HepG2 (cell line): ENCODE measurements around the gene TNFAIP8L1.

Experiments
- KLF15 ChIP-seq: sonication (generic); formaldehyde crosslinking; IDR thresholded peaks from 2 replicates; pipeline ENCODE4 v1.8.1; 2023; ENCODE audit warnings: borderline replicate concordance, mild to moderate bottlenecking, inconsistent platforms, missing genetic modification reagents, mixed read lengths
- PBX3 ChIP-seq: sonication (generic); formaldehyde crosslinking; IDR thresholded peaks from 2 replicates; pipeline ENCODE4 v1.8.1; 2023; ENCODE audit warnings: missing genetic modification reagents, inconsistent platforms, borderline replicate concordance
- ZBTB49 ChIP-seq: sonication (generic); formaldehyde crosslinking; IDR thresholded peaks from 2 replicates; pipeline ENCODE4 v1.4.0; 2020; ENCODE audit warnings: missing genetic modification reagents, borderline replicate concordance
- TF ChIP-seq, protein P1 (sequence below), 2 experiments: IDR thresholded peaks; 2 replicates each; pipeline ENCODE4 v1.6.1; 2011 to 2012; ENCODE audit warnings: low read length in 2 of 2, borderline replicate concordance in 1 of 2, low read depth in 1 of 2, mild to moderate bottlenecking in 1 of 2, moderate library complexity in 1 of 2
- TF ChIP-seq, protein P2 (sequence below): sonication (generic); formaldehyde crosslinking; IDR thresholded peaks from 2 replicates; pipeline ENCODE4 v1.5.0; 2020; ENCODE audit warnings: mild to moderate bottlenecking, missing genetic modification reagents, moderate library complexity

DNA sequence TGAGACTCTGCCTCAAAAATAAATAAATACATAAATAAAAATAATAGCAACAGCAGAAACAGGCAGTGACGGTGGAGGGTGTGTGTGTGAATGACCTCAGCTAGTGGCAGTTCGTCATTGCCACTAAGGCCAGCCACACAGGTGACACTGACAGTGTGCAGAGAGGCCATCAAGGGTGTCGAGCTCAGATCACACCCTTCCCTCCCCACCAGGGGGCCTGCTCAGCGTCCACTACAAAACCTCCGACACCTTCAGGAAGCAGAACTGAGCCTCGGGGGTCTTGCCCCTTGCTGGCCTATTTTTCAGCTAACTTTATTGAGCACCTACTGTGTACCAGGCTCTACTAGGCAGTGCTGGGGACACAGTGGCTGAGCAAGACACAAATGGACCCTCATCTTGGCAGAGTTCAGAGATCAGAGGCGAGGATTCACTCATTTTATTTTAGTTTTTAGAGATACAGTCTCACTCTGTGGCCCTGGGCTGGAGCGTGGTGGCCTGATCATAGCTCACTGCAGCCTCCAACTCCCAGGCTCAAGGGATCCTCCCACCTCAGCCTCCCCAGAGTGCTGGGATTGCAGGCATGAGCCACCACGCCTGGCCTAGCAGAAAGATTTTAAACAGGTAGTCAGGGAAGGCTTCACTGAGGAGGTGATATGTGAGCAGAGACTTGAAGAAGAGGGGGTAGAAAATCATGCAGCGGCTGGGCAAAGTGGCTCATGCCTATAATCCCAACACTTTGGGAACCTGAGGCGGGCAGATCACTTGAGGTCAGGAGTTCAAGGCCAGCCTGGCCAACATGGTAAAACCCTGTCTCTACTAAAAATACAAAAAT is 49.5 kb upstream of the TNFAIP8L1 start:
- no peak for TF ChIP-seq PBX3 (CRISPR knock-in tag)
- TF ChIP-seq ZBTB49 (CRISPR knock-in tag), result no peak
- TF ChIP-seq, protein P1, sequence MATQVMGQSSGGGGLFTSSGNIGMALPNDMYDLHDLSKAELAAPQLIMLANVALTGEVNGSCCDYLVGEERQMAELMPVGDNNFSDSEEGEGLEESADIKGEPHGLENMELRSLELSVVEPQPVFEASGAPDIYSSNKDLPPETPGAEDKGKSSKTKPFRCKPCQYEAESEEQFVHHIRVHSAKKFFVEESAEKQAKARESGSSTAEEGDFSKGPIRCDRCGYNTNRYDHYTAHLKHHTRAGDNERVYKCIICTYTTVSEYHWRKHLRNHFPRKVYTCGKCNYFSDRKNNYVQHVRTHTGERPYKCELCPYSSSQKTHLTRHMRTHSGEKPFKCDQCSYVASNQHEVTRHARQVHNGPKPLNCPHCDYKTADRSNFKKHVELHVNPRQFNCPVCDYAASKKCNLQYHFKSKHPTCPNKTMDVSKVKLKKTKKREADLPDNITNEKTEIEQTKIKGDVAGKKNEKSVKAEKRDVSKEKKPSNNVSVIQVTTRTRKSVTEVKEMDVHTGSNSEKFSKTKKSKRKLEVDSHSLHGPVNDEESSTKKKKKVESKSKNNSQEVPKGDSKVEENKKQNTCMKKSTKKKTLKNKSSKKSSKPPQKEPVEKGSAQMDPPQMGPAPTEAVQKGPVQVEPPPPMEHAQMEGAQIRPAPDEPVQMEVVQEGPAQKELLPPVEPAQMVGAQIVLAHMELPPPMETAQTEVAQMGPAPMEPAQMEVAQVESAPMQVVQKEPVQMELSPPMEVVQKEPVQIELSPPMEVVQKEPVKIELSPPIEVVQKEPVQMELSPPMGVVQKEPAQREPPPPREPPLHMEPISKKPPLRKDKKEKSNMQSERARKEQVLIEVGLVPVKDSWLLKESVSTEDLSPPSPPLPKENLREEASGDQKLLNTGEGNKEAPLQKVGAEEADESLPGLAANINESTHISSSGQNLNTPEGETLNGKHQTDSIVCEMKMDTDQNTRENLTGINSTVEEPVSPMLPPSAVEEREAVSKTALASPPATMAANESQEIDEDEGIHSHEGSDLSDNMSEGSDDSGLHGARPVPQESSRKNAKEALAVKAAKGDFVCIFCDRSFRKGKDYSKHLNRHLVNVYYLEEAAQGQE (IDR thresholded peaks at IDR 0.05; ENCODE audit: borderline replicate concordance in 1 of 2, low read depth in 1 of 2, low read length in 2 of 2), result no peak
- no peak for TF ChIP-seq KLF15 (CRISPR knock-in tag)
- TF ChIP-seq, protein P2, sequence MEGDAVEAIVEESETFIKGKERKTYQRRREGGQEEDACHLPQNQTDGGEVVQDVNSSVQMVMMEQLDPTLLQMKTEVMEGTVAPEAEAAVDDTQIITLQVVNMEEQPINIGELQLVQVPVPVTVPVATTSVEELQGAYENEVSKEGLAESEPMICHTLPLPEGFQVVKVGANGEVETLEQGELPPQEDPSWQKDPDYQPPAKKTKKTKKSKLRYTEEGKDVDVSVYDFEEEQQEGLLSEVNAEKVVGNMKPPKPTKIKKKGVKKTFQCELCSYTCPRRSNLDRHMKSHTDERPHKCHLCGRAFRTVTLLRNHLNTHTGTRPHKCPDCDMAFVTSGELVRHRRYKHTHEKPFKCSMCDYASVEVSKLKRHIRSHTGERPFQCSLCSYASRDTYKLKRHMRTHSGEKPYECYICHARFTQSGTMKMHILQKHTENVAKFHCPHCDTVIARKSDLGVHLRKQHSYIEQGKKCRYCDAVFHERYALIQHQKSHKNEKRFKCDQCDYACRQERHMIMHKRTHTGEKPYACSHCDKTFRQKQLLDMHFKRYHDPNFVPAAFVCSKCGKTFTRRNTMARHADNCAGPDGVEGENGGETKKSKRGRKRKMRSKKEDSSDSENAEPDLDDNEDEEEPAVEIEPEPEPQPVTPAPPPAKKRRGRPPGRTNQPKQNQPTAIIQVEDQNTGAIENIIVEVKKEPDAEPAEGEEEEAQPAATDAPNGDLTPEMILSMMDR (CRISPR knock-in tag), result peak; percentile 90
